ENCODE measurements around the gene CHL1. TPM values are rescaled to one million over a fixed set of nuclear protein-coding genes. Genes with fewer than 3 reads are reported as not detected.

CHL1 gene
- polyA plus RNA-seq, 6 donors from 2014 or later: 3.6 to 45.7 (median 17.1) TPM

DNA sequence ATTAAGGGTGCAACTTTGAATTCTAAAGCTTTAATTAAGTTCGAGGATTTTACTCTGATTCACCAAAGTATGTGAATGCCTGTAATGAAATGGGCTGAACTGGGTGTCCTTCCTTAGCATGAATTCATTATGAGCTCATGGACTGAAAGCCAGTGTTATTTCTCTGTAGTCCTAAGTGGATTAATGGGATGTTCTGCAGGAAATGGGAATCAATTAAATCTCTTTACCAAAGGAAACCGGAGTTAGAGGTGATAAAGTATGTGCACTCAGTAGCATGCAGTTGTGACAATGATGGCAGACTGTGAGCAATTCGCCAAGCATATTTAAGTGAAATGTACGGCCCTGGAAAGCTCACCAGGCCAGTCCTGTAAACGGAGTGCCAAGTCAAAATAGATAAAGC is 138.7 kb downstream of the CHL1 start:
- Mint-ChIP-seq H3K27me3 (no peaks in the 10 kb centered on the region), H3K4me1 (peaks cover 0 to 11% (median 10%) of the 10 kb centered on the region in 3 donors), H3K27ac (peak overlapping the region in 1 of 6 donors; percentile 78), H3K9me3 (peaks cover 0 to 4% (median 0%) of the 10 kb centered on the region in 7 donors), H3K4me3 (no peak overlapping the region), H3K36me3 (no peaks in the 10 kb centered on the region)
- DNase-seq: no peak
- no peak for ATAC-seq (ENCODE audit: low read depth in 2 of 2)

DNA sequence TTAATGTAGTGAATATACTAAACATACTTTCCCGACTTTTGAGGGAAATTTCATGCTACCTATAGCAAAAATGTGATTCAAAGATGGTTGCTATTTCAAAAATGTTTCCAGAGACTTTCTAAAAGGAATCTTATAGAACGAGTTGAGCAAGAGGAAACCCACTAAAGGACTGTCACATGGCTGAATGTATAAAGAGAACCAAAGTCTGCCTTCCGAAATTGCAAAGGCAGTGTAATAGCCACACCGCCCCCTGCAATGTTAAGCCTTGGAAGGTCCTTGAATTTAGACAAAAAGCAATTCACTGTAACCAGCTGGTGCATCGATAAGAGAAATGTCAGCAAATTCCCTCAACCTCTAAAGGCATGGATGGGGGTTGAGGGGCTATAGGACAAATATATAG is 142.8 kb downstream of the CHL1 start:
- peaks cover 0 to 6% (median 0%) of the 10 kb centered on the region in 3 donors for H3K27me3 Mint-ChIP-seq
- H3K27ac Mint-ChIP-seq: no peak overlapping the region
- no peaks in the 10 kb centered on the region for H3K4me1 Mint-ChIP-seq
- DNase-seq (no peak), ATAC-seq (ENCODE audit: low read depth in 2 of 2) (no peak)
- H3K4me3 Mint-ChIP-seq: no peak overlapping the region
- H3K36me3 Mint-ChIP-seq: no peaks in the 10 kb centered on the region
- H3K9me3 Mint-ChIP-seq: peaks cover 0 to 4% (median 0%) of the 10 kb centered on the region in 7 donors

DNA sequence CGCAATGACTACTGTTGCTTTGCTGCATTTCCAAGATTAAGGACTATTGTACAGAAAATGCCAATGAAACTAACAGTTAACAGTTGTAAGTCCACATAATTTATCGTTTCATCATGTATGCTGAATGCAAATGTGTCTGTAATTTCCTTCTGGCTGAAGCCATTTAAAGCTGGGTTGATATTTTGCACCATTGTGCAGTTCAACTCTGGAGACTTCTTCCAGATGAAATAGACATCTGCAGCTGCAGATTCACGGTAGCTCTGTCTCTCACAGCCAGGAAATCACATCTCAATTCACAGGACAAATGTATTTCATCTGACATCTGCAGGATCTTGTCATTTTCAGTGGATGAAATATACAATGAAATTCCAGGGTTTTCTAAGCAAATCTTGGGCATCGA is 145.4 kb downstream of the CHL1 start:
- H3K27me3 Mint-ChIP-seq: peaks cover 0 to 6% (median 0%) of the 10 kb centered on the region in 3 donors
- no peaks in the 10 kb centered on the region for H3K4me1 Mint-ChIP-seq
- H3K4me3 Mint-ChIP-seq: no peak overlapping the region
- peaks cover 0 to 6% of the 10 kb centered on the region in 2 donors for H3K36me3 Mint-ChIP-seq
- no peak overlapping the region for H3K27ac Mint-ChIP-seq
- DNase-seq (no peak), ATAC-seq (ENCODE audit: low read depth in 2 of 2) (no peak)
- peaks cover 0 to 4% (median 0%) of the 10 kb centered on the region in 7 donors for H3K9me3 Mint-ChIP-seq

DNA sequence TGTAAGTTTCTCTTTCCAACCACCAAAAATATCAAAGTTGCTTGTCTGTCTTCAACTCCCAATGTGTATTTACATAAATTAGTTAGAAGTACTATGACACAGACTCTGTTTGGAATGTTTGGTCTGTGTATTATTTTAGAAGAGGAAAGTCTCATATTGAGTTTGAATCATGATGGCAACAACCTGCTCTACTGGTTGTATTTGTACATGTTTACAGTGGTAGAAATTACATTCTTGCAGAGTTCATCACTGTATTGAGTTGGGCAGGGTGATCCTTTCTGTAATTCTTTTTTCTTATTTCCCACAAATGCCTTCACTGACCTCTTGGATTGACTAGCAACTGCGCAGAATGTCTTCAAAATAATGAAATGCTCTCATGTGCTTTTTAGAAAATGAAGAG is 149.6 kb downstream of the CHL1 start:
- no peak overlapping the region for H3K4me3 Mint-ChIP-seq
- no peaks in the 10 kb centered on the region for H3K4me1 Mint-ChIP-seq
- no peak overlapping the region for H3K27ac Mint-ChIP-seq
- no peaks in the 10 kb centered on the region for H3K9me3 Mint-ChIP-seq
- no peak for DNase-seq
- peaks cover 0 to 6% (median 0%) of the 10 kb centered on the region in 3 donors for H3K27me3 Mint-ChIP-seq
- H3K36me3 Mint-ChIP-seq: peaks cover 0 to 15% of the 10 kb centered on the region in 2 donors
- no peak for ATAC-seq (ENCODE audit: low read depth in 2 of 2)

DNA sequence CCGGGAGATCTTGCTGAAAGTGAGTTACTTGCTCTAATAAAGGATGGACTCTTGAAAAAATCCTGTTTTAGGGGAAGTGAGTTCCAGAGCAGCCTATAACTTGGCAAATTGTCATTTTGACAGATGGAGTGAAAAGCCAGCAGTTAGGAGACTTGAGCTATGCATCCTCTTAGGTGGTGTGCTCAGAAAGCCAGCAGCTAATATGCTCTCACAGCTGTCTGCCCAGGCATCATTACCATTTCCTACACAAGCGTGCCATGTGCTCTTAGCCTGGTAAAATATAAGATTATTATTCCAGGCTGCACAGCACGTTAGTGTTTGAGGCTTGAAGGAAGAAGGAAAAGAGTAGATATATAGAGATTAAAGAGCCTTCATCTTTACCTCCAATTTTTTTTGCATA is 151.0 kb downstream of the CHL1 start:
- peaks cover 0 to 2% (median 0%) of the 10 kb centered on the region in 3 donors for H3K4me1 Mint-ChIP-seq
- no peak overlapping the region for H3K27ac Mint-ChIP-seq
- DNase-seq (no peak), ATAC-seq (ENCODE audit: low read depth in 2 of 2) (no peak)
- no peaks in the 10 kb centered on the region for H3K9me3 Mint-ChIP-seq
- H3K36me3 Mint-ChIP-seq: peaks cover 0 to 15% of the 10 kb centered on the region in 2 donors
- H3K27me3 Mint-ChIP-seq: no peaks in the 10 kb centered on the region
- H3K4me3 Mint-ChIP-seq: no peak overlapping the region

DNA sequence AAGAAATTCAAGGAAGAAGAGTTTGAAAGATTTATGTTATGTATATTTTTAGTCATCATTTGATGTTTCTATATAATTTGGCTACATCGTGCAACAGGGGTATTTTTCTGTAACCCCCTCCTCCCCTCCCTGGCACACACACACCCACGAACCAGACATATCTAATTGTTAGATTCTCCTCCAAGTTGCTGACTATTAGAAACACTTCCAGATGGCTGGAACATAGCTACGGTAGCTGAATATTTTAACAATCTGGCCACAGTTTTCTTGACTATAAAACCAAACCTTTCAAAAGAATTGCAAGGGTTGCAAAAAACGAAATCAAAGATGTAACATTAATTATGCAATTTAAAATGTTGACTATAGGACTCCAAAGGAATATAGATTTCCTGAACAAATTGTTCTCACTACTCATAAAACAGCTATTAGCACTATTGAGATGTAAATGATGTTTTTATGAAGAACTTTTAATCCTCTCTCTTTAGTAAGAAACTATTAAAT is 154.4 kb downstream of the CHL1 start:
- Mint-ChIP-seq H3K9me3 (no peaks in the 10 kb centered on the region), H3K27ac (no peak overlapping the region)

DNA sequence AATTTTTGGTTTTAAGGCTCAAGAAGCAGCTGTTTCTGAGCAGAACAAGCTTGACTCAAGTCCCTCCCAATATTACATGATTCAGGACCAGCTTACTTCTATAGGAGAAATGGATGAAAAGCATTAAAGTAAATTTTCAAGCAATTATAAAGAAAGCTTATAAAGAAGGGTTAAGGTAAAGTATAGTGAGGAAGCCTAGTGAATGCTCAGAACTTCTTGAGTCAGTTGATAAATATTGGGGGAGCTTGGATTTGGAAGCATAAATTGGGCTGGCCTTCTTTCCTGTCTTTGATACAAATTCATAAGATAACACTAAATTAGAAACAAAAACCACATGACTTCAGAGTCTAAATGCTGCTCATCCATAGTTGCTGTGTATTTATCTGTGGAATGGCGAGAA is 156.0 kb downstream of the CHL1 start:
- Mint-ChIP-seq H3K27me3 (no peaks in the 10 kb centered on the region), H3K36me3 (peaks cover 0 to 10% of the 10 kb centered on the region in 2 donors), H3K9me3 (peaks cover 0 to 4% (median 0%) of the 10 kb centered on the region in 7 donors), H3K4me1 (peaks cover 0 to 14% (median 6%) of the 10 kb centered on the region in 3 donors), H3K27ac (peak overlapping the region in 1 of 6 donors; percentile 29), H3K4me3 (no peak overlapping the region)
- DNase-seq: no peak
- ATAC-seq (ENCODE audit: low read depth in 2 of 2): no peak

More for the DNA sequence above, 154.4 kb downstream of the CHL1 start:
- H3K36me3 Mint-ChIP-seq: peaks cover 0 to 14% of the 10 kb centered on the region in 2 donors
- peaks cover 0 to 14% (median 6%) of the 10 kb centered on the region in 3 donors for H3K4me1 Mint-ChIP-seq
- no peak overlapping the region for H3K4me3 Mint-ChIP-seq
- DNase-seq: no peak
- ATAC-seq (ENCODE audit: low read depth in 2 of 2): no peak
- no peaks in the 10 kb centered on the region for H3K27me3 Mint-ChIP-seq

DNA sequence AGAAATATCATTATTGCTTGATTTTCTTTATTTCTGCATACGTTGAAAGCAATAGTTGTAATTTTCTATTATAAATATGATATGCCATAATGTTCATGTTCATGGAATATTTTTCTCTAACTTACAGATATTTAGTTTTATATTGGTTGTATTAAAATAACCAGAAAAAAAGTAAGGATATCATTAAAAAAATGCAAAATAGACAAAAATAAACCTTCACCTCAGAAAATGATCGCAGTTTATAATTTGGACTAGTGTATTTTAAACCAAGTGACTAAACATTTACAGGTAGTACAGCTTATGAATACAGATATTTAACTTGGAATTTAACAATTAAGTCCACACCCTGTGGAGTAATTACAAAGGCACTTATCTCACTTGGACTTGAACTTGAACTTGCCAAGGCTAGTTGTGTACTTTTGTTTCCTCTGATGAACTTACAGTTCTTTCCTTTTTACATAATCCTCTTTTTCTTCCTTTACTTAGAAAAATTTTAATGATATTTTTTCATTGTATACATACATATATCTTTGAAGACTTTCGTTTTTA is 156.7 kb downstream of the CHL1 start:
- H3K36me3 Mint-ChIP-seq: peaks cover 0 to 10% of the 10 kb centered on the region in 2 donors
- no peak overlapping the region for H3K27ac Mint-ChIP-seq
- DNase-seq (no peak), ATAC-seq (ENCODE audit: low read depth in 2 of 2) (no peak)
- H3K4me1 Mint-ChIP-seq: peaks cover 0 to 14% (median 6%) of the 10 kb centered on the region in 3 donors
- peaks cover 0 to 4% (median 0%) of the 10 kb centered on the region in 7 donors for H3K9me3 Mint-ChIP-seq
- H3K27me3 Mint-ChIP-seq: no peaks in the 10 kb centered on the region
- no peak overlapping the region for H3K4me3 Mint-ChIP-seq

DNA sequence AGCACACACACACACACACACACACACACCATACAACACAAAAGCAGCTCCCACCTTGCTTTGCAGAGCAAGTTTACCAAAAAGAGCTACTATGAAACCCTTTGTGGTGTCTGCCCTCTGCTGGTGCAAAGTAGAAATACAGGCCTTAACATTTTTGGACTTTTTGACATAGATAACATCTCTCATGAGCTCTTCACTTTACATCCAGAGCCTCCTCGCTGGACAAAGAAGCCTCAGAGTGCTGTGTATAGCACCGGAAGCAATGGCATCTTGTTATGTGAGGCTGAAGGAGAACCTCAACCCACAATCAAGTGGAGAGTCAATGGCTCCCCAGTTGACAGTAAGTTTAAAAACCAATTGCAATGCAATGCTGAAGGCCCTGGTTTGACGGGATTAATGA is 157.9 kb downstream of the CHL1 start:
- H3K4me1 Mint-ChIP-seq: peaks cover 0 to 19% (median 6%) of the 10 kb centered on the region in 3 donors
- ATAC-seq (ENCODE audit: low read depth in 2 of 2) (peak in 1 of 2 donors; percentile 67), DNase-seq (peak; percentile 51)
- no peak overlapping the region for H3K4me3 Mint-ChIP-seq
- H3K27ac Mint-ChIP-seq: peak overlapping the region in 2 of 6 donors; percentile 16 to 56
- H3K9me3 Mint-ChIP-seq: peaks cover 0 to 4% (median 0%) of the 10 kb centered on the region in 7 donors
- H3K27me3 Mint-ChIP-seq: no peaks in the 10 kb centered on the region
- H3K36me3 Mint-ChIP-seq: peaks cover 0 to 7% of the 10 kb centered on the region in 2 donors

DNA sequence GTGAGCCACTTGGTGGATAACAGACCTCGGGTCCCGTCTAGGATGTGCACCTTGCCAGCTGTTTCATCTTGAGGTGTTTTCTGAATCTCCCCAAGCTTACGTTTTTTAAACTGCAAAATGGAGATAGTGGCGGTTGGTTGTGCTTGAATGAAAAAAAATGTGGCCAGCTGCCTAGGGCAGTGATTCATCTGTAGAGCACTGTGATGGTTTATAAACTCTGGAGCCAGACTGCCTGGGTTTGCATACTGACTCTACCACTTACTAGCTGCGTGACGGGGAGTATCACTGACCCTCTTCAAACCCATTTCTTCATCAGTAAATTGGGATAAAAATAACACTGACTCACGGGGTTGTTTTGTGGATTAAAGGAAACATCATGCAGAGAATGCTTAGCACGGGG is 159.1 kb downstream of the CHL1 start:
- ATAC-seq (ENCODE audit: low read depth in 2 of 2) (no peak), DNase-seq (no peak)
- Mint-ChIP-seq H3K4me1 (peaks cover 0 to 24% (median 6%) of the 10 kb centered on the region in 3 donors), H3K36me3 (no peaks in the 10 kb centered on the region), H3K27me3 (no peaks in the 10 kb centered on the region), H3K27ac (peak overlapping the region in 1 of 6 donors; percentile 49), H3K9me3 (peaks cover 0 to 4% (median 0%) of the 10 kb centered on the region in 7 donors), H3K4me3 (no peak overlapping the region)

DNA sequence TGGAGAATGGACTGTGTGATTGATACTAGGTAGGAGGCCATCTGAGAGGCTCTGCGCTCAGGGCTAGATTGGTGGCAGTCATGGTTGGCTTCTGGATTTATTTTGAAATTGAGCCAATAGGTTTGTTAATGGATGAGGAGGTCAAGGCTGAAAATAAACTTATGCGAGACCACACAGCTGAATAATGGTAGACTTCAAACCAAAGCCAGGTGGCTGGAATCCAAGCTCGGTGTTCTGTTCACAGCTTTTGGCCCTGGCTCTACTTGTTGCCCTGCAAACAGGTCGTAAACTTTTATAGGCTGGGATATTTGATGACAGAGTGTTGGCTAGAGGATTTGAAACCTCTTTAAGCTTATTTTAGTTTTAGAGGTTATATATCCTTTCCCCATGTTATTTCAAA is 160.4 kb downstream of the CHL1 start:
- no peak for DNase-seq
- Mint-ChIP-seq H3K4me3 (no peak overlapping the region), H3K4me1 (peaks cover 0 to 24% (median 6%) of the 10 kb centered on the region in 3 donors), H3K9me3 (peaks cover 0 to 4% (median 0%) of the 10 kb centered on the region in 7 donors), H3K27ac (peak overlapping the region in 2 of 6 donors; percentile 7 to 84), H3K36me3 (peaks cover 0 to 4% of the 10 kb centered on the region in 2 donors), H3K27me3 (no peaks in the 10 kb centered on the region)
- ATAC-seq (ENCODE audit: low read depth in 2 of 2): no peak

DNA sequence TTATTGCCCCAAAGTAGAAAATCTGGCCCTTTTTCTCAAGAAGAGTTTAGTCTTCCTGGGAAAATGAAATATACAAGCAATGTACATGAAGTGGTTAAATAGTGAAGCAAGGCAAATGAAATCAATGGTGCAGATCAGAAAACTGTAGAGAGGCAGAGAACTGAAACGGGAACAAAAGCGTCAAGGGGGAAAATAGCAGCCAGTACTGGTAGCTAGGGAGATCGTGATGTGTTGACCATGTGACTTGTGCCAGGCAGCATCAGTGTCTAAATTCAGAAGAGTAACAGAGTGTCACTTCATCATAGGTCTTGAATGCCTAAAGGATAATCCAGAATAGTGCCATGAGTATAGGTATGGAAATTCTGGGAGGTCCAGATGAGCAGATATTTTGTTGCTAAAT is 163.1 kb downstream of the CHL1 start:
- Mint-ChIP-seq H3K27me3 (no peaks in the 10 kb centered on the region), H3K9me3 (peaks cover 0 to 4% (median 0%) of the 10 kb centered on the region in 7 donors), H3K36me3 (peaks cover 0 to 6% of the 10 kb centered on the region in 2 donors), H3K4me3 (peak overlapping the region in 3 of 8 donors; percentile 2 to 45 (median 36)), H3K27ac (peak overlapping the region in 1 of 6 donors; percentile 58), H3K4me1 (peaks cover 0 to 10% (median under 1%) of the 10 kb centered on the region in 3 donors)
- DNase-seq (peak; percentile 23), ATAC-seq (ENCODE audit: low read depth in 2 of 2) (peak; percentile 92 to 99)

DNA sequence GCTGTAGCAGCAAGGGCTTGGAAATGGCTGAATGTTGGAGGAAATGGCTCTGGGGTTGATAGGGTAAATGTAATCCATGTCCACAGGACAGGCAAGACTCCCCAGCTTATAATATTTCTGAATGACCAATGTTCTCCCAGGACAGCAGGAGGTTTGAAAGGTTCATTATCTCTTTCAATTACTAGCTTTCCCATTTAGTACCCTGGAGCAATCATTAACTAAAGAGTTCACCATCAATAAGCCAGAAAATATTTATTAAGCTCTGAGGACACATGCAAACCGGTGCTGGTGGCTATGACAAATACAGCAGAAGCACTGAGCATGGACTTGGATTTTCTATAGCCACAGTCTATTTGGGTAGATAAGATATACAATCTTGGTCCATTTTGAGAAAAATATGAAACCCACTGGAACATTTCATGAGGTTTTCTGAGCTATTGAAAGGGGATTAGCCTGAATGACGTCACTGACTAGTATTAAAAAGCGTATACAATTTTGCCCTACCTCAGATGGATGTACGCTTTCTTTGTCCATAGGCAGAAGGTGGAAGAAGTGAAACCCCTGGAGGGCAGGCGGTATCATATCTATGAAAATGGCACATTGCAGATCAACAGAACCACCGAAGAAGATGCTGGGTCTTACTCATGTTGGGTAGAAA is 166.2 kb downstream of the CHL1 start:
- H3K27me3 Mint-ChIP-seq: no peaks in the 10 kb centered on the region
- H3K4me1 Mint-ChIP-seq: peaks cover 0 to 10% (median 0%) of the 10 kb centered on the region in 3 donors
- ATAC-seq (ENCODE audit: low read depth in 2 of 2) (no peak), DNase-seq (no peak)
- no peak overlapping the region for H3K27ac Mint-ChIP-seq
- no peak overlapping the region for H3K4me3 Mint-ChIP-seq
- peaks cover 0 to 10% (median 3%) of the 10 kb centered on the region in 7 donors for H3K9me3 Mint-ChIP-seq
- H3K36me3 Mint-ChIP-seq: peaks cover 0 to 13% of the 10 kb centered on the region in 2 donors

DNA sequence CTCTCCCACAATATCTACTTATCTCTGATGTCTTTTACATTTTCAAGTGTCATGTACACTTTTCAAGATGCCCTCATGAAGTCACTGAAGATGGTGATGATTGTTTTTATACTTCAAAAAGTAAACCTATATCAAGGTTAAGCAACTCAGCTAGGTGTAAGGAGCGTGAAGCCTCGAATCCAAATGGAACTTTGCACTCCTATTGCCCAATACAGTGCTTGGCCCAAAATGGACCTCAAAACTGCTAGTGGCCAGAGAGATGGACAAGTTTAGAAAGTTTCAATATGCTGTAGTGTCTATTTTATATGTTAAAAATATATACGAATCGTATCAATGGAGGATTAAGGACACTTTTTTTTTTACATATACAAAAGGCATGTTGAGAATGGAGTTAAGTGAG is 167.7 kb downstream of the CHL1 start:
- Mint-ChIP-seq H3K36me3 (peaks cover 0 to 14% of the 10 kb centered on the region in 2 donors), H3K27ac (peak overlapping the region in 1 of 6 donors; percentile 62), H3K4me3 (no peak overlapping the region), H3K9me3 (peaks cover 0 to 21% (median 11%) of the 10 kb centered on the region in 7 donors), H3K27me3 (no peaks in the 10 kb centered on the region), H3K4me1 (peaks cover 0 to 6% (median 0%) of the 10 kb centered on the region in 3 donors)
- DNase-seq (no peak), ATAC-seq (ENCODE audit: low read depth in 2 of 2) (no peak)
